ENCODE data around the gene HSPB7. TPM values are rescaled to one million over a fixed set of nuclear protein-coding genes. Genes with fewer than 3 reads are reported as not detected.

Gene HSPB7
- total and polyA plus RNA-seq, 12 donors: 13.4 to 633 (median 85.1) TPM

- Histone ChIP-seq H3K27me3 (no peaks in the 10 kb centered on the region), H3K4me3 (no peak overlapping the region), H3K9me3 (replicated peaks in 1 of 3) (no peaks in the 10 kb centered on the region), H3K36me3 (replicated peaks in 1 of 2) (no peaks in the 10 kb centered on the region), H3K27ac (no peak overlapping the region), H3K4me1 (replicated peaks in 1 of 2) (no peaks in the 10 kb centered on the region)
- intact Hi-C loops (cut with DNase I): loop anchor here (5.0 kb wide), 3 partner anchors 174 to 189 kb away; no protein-coding TSS in a partner anchor
- TF ChIP-seq CTCF (IDR thresholded peaks at IDR 0.05): no peak
- TF ChIP-seq POLR2A (IDR thresholded peaks at IDR 0.05): no peak
- peak in 1 of 7 donors; percentile 11 for DNase-seq
- 84 to 100% (median 93%) methylated on average over 2 to 11 of the region's 11 CpGs for WGBS, 4 donors
Measured at GRCh38 chr1:15991427-15992186, 26.2 kb downstream of the HSPB7 start.

- Histone ChIP-seq H3K27me3 (no peaks in the 10 kb centered on the region), H3K27ac (no peak overlapping the region), H3K9me3 (replicated peaks in 1 of 3) (no peaks in the 10 kb centered on the region), H3K36me3 (replicated peaks in 1 of 2) (no peaks in the 10 kb centered on the region), H3K4me1 (replicated peaks in 1 of 2) (no peaks in the 10 kb centered on the region), H3K4me3 (no peak overlapping the region)
- intact Hi-C loops (cut with DNase I): loop anchor here (5.0 kb wide), 3 partner anchors 172 to 187 kb away; no protein-coding TSS in a partner anchor
- TF ChIP-seq CTCF (IDR thresholded peaks at IDR 0.05) (no peak), POLR2A (IDR thresholded peaks at IDR 0.05) (no peak)
- 41 to 62% (median 58%) methylated on average over 6 to 9 of the region's 9 CpGs for WGBS, 4 donors
- peak in 2 of 7 donors; percentile 47 to 52 for DNase-seq
Measured at GRCh38 chr1:15989776-15990175, 28.1 kb downstream of the HSPB7 start.

- TF ChIP-seq POLR2A (IDR thresholded peaks at IDR 0.05) (no peak), CTCF (IDR thresholded peaks at IDR 0.05) (no peak)
- Histone ChIP-seq H3K4me3 (no peak overlapping the region), H3K27ac (no peak overlapping the region), H3K9me3 (replicated peaks in 1 of 3) (no peaks in the 10 kb centered on the region), H3K27me3 (no peaks in the 10 kb centered on the region), H3K4me1 (replicated peaks in 1 of 2) (no peaks in the 10 kb centered on the region), H3K36me3 (replicated peaks in 1 of 2) (no peaks in the 10 kb centered on the region)
- 82 to 87% (median 85%) methylated on average over 3 to 13 of the region's 13 CpGs for WGBS, 4 donors
- peak in 1 of 7 donors; percentile 11 for DNase-seq
- intact Hi-C loops (cut with DNase I): no loop called here
Measured at GRCh38 chr1:15988856-15989736, 28.7 kb downstream of the HSPB7 start.

GRCh38 chr1:15985611-15986297 is 32.1 kb downstream of the HSPB7 start:
- WGBS, 4 donors: 67 to 82% (median 76%) methylated on average over 5 of the region's 5 CpGs
- Histone ChIP-seq H3K27me3 (no peaks in the 10 kb centered on the region), H3K4me3 (no peak overlapping the region), H3K27ac (no peak overlapping the region), H3K9me3 (replicated peaks in 1 of 3) (no peaks in the 10 kb centered on the region), H3K36me3 (replicated peaks in 1 of 2) (no peaks in the 10 kb centered on the region), H3K4me1 (replicated peaks in 1 of 2) (no peaks in the 10 kb centered on the region)
- TF ChIP-seq POLR2A (IDR thresholded peaks at IDR 0.05) (no peak), CTCF (IDR thresholded peaks at IDR 0.05) (no peak)
- intact Hi-C loops (cut with DNase I): no loop called here
- DNase-seq: no peak
